HG03378 (cell line): Measurements from ENCODE around the gene MAP3K13.
"Not testable (repeated sequence)": the region's sequence is repeated elsewhere in the genome, so short reads cannot be mapped to it uniquely, and the experiment has no call there.

Source experiments
- ATAC-seq: cut with Tn5 transposase; IDR thresholded peaks from one replicate; pipeline ENCODE4 v1.9.1; 2021; ENCODE audit warnings: mild to moderate bottlenecking, moderate library complexity; ENCODE audit not compliant: unreplicated experiment

MAP3K13 gene

GRCh38 chr3:185340751-185341150, 22.2 kb upstream of the MAP3K13 start:
- no peak for ATAC-seq

GRCh38 chr3:185341616-185342458, 21.1 kb upstream of the MAP3K13 start:
- ATAC-seq, result no peak

GRCh38 chr3:185342459-185343174, 20.3 kb upstream of the MAP3K13 start:
- ATAC-seq, result no peak

- no peak for ATAC-seq
These were observed 15.5 kb upstream of the MAP3K13 start for GRCh38 chr3:185347399-185347798.

GRCh38 chr3:185350841-185351240, 12.1 kb upstream of the MAP3K13 start:
- ATAC-seq, result no peak

GRCh38 chr3:185351396-185351795, 11.5 kb upstream of the MAP3K13 start:
- ATAC-seq, result no peak

- ATAC-seq, result no peak
These were observed 9.7 kb upstream of the MAP3K13 start for GRCh38 chr3:185353225-185353624.

- ATAC-seq, result peak; percentile 97
These were observed 8.9 kb upstream of the MAP3K13 start for GRCh38 chr3:185353823-185354614.

GRCh38 chr3:185356499-185356898, 6.4 kb upstream of the MAP3K13 start:
- no peak for ATAC-seq

- no peak for ATAC-seq
These were observed 1.0 kb upstream of the MAP3K13 start for GRCh38 chr3:185361920-185362319.

GRCh38 chr3:185363662-185364203, 797 bp downstream of the MAP3K13 start:
- peak; percentile 28 for ATAC-seq

GRCh38 chr3:185365291-185366073, 2.5 kb downstream of the MAP3K13 start:
- no peak for ATAC-seq

- no peak for ATAC-seq
These were observed 3.1 kb downstream of the MAP3K13 start for GRCh38 chr3:185366074-185366335.

- no peak for ATAC-seq
These were observed 4.0 kb downstream of the MAP3K13 start for GRCh38 chr3:185366913-185367312.

- ATAC-seq, result not testable (repeated sequence)
These were observed 7.4 kb downstream of the MAP3K13 start for GRCh38 chr3:185370349-185370748.

- ATAC-seq, result no peak
These were observed 8.6 kb downstream of the MAP3K13 start for GRCh38 chr3:185371306-185372074.

GRCh38 chr3:185381320-185382058, 18.6 kb downstream of the MAP3K13 start:
- no peak for ATAC-seq

- ATAC-seq, result no peak
These were observed 19.2 kb downstream of the MAP3K13 start for GRCh38 chr3:185382154-185382553.

- not testable (repeated sequence) for ATAC-seq
These were observed 23.6 kb downstream of the MAP3K13 start for GRCh38 chr3:185386515-185386914.
